ENCODE measurements around the gene RASA3. TPM values are rescaled to one million over a fixed set of nuclear protein-coding genes. Genes with fewer than 3 reads are reported as not detected.
A peak's percentile ranks its signal among the peaks of the same experiment; 100 is the strongest.

The RASA3 gene, protein sequence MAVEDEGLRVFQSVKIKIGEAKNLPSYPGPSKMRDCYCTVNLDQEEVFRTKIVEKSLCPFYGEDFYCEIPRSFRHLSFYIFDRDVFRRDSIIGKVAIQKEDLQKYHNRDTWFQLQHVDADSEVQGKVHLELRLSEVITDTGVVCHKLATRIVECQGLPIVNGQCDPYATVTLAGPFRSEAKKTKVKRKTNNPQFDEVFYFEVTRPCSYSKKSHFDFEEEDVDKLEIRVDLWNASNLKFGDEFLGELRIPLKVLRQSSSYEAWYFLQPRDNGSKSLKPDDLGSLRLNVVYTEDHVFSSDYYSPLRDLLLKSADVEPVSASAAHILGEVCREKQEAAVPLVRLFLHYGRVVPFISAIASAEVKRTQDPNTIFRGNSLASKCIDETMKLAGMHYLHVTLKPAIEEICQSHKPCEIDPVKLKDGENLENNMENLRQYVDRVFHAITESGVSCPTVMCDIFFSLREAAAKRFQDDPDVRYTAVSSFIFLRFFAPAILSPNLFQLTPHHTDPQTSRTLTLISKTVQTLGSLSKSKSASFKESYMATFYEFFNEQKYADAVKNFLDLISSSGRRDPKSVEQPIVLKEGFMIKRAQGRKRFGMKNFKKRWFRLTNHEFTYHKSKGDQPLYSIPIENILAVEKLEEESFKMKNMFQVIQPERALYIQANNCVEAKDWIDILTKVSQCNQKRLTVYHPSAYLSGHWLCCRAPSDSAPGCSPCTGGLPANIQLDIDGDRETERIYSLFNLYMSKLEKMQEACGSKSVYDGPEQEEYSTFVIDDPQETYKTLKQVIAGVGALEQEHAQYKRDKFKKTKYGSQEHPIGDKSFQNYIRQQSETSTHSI
- total RNA-seq (2021) (16.5 to 22.3 TPM (median 16.9 TPM) in 3 replicates), Bru-seq, nascent RNA (percentile 46 among the genes with signal in this experiment)
- long read RNA-seq, experiment 1, full-length matches to known transcripts, result 78 of 124 reads
- long read RNA-seq, experiment 1, partial matches to known transcripts, result 22 of 124 reads
- long read RNA-seq, experiment 1, other reads (novel, unspliced or antisense), result 24 of 124 reads
- long read RNA-seq, experiment 2, full-length matches to known transcripts, result 5 of 18 reads
- long read RNA-seq, experiment 2, partial matches to known transcripts, result 6 of 18 reads
- long read RNA-seq, experiment 2, other reads (novel, unspliced or antisense), result 7 of 18 reads
- long read RNA-seq, experiment 3, result 0 reads

DNA sequence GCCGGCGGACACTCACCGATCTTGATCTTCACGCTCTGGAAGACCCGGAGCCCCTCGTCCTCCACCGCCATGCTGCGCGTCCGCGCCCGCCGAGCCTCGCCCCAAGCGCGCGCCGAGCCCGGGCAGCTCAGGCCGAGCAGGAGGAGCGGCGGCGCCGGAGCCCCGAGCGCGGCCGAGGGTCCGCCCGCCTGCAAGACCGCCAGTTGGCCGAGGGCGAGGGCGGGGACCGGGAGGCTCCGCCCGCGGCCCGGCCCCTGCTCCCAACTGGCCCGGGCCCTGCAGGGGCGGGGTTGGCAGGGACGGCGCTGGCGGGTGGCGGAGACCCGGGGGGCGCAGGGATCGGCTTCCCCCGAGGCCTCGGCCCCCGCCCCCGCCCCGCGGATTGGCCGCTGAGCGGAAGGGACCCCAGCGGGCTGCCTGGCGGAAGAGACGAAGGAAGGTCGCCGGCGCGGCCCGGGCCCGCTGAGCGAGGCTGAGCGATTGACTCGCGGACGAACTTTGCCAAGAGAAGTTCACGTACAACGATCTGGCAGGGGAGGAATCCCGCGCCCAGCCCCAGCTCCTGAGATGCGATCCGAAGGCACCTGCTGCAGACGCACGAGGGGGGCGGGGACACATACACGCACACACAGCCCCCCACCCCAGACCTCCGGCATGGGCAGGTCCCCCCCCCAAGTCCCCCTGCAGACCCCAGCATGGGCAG lies at the start of gene RASA3:
Gene RASA3, minus strand, starts transcription at position 205 of the 703 bp plus-strand sequence. Its CDS starts 134 bp downstream, at position 71.
- Mint-ChIP-seq H3K36me3 (0 out of 2 replicates have a peak, but pooled peaks cover under 1% of the 10 kb centered on the region), H3K4me3 (peak within 1 kb of the TSS; percentile 93), H3K9me3 (peaks cover 3% of the 10 kb centered on the region; the same call in 1 of the 2 replicates), H3K4me1 (peaks cover 46% of the 10 kb centered on the region), H3K27me3 (ENCODE audit: low read depth) (peaks cover 10% of the 10 kb centered on the region), H3K27ac (peak within 1 kb of the TSS; percentile 46; the same call in 1 of the 2 replicates)
- DNase-seq (ENCODE audit: low spot score) (peak; percentile 83), ATAC-seq (peak; percentile 89)
- CTCF ChIA-PET, result interaction anchor here (2.5 kb wide), 1 partner anchor 20 kb away, joined by 8 read pairs; no protein-coding TSS in a partner anchor
- POLR2A ChIA-PET, result no interaction called here
- TF ChIP-seq, protein P1, sequence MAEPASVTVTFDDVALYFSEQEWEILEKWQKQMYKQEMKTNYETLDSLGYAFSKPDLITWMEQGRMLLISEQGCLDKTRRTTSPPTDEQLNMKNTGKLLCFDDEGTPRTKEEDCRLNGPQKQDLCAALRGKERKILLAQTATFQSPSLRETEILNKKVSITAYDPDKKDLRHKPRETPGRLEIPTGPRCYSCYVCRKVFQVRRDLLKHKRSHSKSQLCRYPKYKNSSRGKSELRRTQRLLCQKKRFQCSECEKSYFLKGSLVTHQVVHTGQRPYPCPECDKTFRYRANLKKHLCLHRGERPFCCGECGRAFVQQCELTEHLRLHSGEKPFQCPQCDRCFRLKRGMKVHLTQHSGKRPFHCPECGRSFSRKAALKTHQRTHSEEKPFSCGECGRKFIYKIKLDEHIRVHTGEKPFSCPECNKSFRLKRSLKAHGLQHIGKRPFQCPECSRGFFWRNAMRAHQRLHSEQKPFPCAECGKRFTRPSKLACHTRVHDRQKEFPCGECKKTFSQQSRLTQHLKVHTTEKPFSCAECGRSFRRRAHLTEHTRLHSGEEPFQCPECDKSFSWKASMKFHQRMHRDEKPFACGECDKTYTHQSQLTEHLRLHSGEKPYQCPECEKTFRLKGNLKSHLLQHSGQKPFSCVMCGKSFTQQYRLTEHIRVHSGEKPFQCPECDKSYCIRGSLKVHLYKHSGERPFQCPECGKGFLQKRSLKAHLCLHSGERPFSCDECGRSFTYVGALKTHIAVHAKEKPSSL (CRISPR knock-in tag; conservative IDR thresholded peaks at IDR 0.05), result no peak
- TF ChIP-seq ZNF423 (CRISPR knock-in tag; IDR thresholded peaks at IDR 0.05) (peak; percentile 64; the same call in 1 of the 2 replicates), JAZF1 (CRISPR knock-in tag; IDR thresholded peaks at IDR 0.05) (no peak), MXD4 (CRISPR knock-in tag; IDR thresholded peaks at IDR 0.05; ENCODE audit: borderline replicate concordance) (no peak), ESRRA (CRISPR knock-in tag; IDR thresholded peaks at IDR 0.05; ENCODE audit: borderline replicate concordance) (no peak), EMX1 (CRISPR knock-in tag; IDR thresholded peaks at IDR 0.05) (no peak), SMAD3 (CRISPR knock-in tag; IDR thresholded peaks at IDR 0.05; ENCODE audit: borderline replicate concordance) (no peak), SP1 (CRISPR knock-in tag; conservative IDR thresholded peaks at IDR 0.05) (peak; percentile 85), ZNF263 (CRISPR knock-in tag; IDR thresholded peaks at IDR 0.05; ENCODE audit: low read depth) (no peak), ELF4 (CRISPR knock-in tag; IDR thresholded peaks at IDR 0.05; ENCODE audit: low read depth) (no peak), SMAD4 (CRISPR knock-in tag; IDR thresholded peaks at IDR 0.05) (no peak), KAT7 (CRISPR knock-in tag; IDR thresholded peaks at IDR 0.05; ENCODE audit: borderline replicate concordance) (no peak; the same call in 1 of the 2 replicates), ZNF671 (CRISPR knock-in tag; IDR thresholded peaks at IDR 0.05) (no peak)
- TF ChIP-seq, protein P2, sequence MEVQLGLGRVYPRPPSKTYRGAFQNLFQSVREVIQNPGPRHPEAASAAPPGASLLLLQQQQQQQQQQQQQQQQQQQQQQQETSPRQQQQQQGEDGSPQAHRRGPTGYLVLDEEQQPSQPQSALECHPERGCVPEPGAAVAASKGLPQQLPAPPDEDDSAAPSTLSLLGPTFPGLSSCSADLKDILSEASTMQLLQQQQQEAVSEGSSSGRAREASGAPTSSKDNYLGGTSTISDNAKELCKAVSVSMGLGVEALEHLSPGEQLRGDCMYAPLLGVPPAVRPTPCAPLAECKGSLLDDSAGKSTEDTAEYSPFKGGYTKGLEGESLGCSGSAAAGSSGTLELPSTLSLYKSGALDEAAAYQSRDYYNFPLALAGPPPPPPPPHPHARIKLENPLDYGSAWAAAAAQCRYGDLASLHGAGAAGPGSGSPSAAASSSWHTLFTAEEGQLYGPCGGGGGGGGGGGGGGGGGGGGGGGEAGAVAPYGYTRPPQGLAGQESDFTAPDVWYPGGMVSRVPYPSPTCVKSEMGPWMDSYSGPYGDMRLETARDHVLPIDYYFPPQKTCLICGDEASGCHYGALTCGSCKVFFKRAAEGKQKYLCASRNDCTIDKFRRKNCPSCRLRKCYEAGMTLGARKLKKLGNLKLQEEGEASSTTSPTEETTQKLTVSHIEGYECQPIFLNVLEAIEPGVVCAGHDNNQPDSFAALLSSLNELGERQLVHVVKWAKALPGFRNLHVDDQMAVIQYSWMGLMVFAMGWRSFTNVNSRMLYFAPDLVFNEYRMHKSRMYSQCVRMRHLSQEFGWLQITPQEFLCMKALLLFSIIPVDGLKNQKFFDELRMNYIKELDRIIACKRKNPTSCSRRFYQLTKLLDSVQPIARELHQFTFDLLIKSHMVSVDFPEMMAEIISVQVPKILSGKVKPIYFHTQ (CRISPR knock-in tag; IDR thresholded peaks at IDR 0.05), result no peak
- TF ChIP-seq, protein P3, sequence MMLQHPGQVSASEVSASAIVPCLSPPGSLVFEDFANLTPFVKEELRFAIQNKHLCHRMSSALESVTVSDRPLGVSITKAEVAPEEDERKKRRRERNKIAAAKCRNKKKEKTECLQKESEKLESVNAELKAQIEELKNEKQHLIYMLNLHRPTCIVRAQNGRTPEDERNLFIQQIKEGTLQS (CRISPR knock-in tag; conservative IDR thresholded peaks at IDR 0.05), result no peak
- TF ChIP-seq, protein P4, sequence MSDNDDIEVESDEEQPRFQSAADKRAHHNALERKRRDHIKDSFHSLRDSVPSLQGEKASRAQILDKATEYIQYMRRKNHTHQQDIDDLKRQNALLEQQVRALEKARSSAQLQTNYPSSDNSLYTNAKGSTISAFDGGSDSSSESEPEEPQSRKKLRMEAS (CRISPR knock-in tag; IDR thresholded peaks at IDR 0.05), result peak; percentile 68; the same call in 1 of the 2 replicates
- TF ChIP-seq, protein P5, sequence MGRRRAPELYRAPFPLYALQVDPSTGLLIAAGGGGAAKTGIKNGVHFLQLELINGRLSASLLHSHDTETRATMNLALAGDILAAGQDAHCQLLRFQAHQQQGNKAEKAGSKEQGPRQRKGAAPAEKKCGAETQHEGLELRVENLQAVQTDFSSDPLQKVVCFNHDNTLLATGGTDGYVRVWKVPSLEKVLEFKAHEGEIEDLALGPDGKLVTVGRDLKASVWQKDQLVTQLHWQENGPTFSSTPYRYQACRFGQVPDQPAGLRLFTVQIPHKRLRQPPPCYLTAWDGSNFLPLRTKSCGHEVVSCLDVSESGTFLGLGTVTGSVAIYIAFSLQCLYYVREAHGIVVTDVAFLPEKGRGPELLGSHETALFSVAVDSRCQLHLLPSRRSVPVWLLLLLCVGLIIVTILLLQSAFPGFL (CRISPR knock-in tag; IDR thresholded peaks at IDR 0.05; ENCODE audit: borderline replicate concordance), result no peak
- TF ChIP-seq, protein P6, sequence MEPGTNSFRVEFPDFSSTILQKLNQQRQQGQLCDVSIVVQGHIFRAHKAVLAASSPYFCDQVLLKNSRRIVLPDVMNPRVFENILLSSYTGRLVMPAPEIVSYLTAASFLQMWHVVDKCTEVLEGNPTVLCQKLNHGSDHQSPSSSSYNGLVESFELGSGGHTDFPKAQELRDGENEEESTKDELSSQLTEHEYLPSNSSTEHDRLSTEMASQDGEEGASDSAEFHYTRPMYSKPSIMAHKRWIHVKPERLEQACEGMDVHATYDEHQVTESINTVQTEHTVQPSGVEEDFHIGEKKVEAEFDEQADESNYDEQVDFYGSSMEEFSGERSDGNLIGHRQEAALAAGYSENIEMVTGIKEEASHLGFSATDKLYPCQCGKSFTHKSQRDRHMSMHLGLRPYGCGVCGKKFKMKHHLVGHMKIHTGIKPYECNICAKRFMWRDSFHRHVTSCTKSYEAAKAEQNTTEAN (CRISPR knock-in tag; IDR thresholded peaks at IDR 0.05), result 0 out of 2 replicates have a peak, but pooled peaks have one; percentile 22
- TF ChIP-seq, protein P7, sequence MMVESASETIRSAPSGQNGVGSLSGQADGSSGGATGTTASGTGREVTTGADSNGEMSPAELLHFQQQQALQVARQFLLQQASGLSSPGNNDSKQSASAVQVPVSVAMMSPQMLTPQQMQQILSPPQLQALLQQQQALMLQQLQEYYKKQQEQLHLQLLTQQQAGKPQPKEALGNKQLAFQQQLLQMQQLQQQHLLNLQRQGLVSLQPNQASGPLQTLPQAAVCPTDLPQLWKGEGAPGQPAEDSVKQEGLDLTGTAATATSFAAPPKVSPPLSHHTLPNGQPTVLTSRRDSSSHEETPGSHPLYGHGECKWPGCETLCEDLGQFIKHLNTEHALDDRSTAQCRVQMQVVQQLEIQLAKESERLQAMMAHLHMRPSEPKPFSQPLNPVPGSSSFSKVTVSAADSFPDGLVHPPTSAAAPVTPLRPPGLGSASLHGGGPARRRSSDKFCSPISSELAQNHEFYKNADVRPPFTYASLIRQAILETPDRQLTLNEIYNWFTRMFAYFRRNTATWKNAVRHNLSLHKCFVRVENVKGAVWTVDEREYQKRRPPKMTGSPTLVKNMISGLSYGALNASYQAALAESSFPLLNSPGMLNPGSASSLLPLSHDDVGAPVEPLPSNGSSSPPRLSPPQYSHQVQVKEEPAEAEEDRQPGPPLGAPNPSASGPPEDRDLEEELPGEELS (CRISPR knock-in tag; IDR thresholded peaks at IDR 0.05), result peak; percentile 22; the same call in 1 of the 2 replicates
- TF ChIP-seq, protein P8, sequence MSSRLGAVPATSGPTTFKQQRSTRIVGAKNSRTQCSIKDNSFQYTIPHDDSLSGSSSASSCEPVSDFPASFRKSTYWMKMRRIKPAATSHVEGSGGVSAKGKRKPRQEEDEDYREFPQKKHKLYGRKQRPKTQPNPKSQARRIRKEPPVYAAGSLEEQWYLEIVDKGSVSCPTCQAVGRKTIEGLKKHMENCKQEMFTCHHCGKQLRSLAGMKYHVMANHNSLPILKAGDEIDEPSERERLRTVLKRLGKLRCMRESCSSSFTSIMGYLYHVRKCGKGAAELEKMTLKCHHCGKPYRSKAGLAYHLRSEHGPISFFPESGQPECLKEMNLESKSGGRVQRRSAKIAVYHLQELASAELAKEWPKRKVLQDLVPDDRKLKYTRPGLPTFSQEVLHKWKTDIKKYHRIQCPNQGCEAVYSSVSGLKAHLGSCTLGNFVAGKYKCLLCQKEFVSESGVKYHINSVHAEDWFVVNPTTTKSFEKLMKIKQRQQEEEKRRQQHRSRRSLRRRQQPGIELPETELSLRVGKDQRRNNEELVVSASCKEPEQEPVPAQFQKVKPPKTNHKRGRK (CRISPR knock-in tag; IDR thresholded peaks at IDR 0.05; ENCODE audit: borderline replicate concordance), result no peak
